Measurements from ENCODE around the gene FABP3.

The FABP3 gene

DNA sequence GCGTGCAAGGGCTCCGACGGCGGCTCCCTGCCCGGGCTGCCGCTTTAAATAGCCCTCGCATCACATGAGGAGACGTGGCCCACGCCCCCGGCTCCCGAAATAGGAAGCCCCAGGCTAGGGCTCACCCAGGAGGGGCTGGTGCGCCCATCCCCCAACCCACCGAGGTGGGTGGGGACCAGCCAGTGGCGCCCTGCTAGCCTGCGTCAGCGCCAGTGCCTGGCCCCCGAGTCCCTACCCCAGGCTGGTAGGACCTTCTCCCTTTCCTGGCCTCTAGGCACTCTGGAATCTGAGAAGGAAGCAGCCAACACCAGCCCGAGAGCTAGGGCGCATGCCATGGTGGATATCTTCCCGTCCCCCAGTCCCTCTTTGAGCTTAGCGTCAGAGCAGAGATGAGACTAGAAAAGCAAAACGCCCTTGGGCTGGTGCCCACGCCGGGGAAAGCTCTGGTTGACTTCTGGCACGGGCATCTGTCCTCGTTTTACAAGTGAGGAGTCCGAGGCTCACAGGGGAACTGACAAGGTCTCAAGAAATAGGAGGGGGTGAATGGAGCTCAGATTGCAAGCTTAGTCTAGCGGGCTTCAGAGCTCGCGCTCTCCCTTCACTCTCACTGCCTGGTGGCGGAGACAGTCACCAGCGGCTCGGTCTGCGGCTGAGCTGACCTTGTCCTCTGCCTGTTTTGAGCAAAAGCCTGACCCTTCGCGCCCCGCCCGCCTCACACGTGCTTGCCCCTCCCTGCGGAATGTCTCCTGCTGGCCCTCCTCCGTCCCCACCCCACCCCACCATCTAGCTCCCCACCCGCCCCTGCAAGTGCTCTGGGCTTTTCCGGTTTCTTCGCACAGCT lies at the start of gene FABP3:
TSS of gene FABP3 (minus strand) at position 21 of the 841 bp plus-strand sequence. CDS start 62 bp downstream, outside the sequence.
- no peak for DNase-seq

- no peak for DNase-seq
These were observed 48.6 kb upstream of the FABP3 start for GRCh38 chr1:31421371-31422040.

- no peak for DNase-seq
These were observed 47.8 kb upstream of the FABP3 start for GRCh38 chr1:31420716-31421115.

GRCh38 chr1:31418626-31419323 lies 45.9 kb upstream of the FABP3 start:
- DNase-seq = no peak

- DNase-seq = no peak
These were observed 44.3 kb upstream of the FABP3 start for GRCh38 chr1:31417148-31417547.

- DNase-seq = no peak
These were observed 43.3 kb upstream of the FABP3 start for GRCh38 chr1:31416101-31416736.

DNA sequence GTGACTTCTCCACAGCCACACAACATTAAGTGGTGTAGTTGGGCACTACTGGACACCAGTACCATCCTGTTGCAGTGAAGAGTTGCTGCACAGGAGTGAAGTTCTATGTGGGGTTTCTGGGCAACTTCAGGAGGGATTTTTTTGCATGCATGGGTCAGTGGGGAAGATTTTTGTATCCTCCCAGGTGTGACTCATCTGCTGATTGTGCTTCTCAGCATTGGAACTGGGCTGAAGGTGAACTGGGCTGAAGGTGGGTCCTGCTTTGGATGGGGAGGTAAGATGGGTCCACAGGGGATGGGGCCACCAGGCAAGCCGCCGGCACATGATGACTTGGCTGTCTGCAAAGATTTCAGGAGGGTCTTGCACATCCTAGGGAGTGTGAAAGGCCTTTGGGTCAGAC lies 42.8 kb upstream of the FABP3 start:
- DNase-seq = no peak

GRCh38 chr1:31414980-31415370 lies 42.1 kb upstream of the FABP3 start:
- DNase-seq = no peak

DNA sequence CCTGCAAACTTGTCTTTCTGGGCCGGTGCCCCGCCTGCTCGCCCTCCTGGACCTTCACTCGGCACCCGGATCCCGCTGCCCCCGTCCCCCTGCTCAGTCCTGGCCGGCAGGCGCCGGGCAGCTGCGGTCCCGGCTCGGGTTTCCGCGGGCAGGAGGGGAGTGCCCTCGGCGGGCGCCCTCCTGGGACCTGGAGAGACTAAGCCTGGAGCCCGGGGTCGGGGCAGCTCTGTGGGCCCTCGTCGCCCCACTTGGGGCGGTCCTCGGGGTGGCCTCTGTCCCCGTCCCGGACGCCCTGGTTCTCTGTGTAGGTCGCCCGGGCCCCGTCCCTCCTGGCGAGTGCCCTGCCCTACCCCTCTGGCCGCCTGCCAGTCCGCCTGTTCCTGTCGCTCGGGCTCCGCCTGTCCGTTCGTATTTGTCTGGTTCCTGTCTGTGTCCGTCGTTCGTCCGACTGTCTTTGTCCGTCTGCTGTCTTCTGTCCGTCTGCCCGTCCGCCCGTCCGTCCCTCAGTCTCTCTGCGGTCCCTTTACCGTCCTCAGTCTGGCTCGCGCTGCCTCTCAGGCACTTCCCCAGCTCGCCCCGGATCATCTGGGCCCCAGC lies 40.6 kb upstream of the FABP3 start:
- no peak for DNase-seq

DNA sequence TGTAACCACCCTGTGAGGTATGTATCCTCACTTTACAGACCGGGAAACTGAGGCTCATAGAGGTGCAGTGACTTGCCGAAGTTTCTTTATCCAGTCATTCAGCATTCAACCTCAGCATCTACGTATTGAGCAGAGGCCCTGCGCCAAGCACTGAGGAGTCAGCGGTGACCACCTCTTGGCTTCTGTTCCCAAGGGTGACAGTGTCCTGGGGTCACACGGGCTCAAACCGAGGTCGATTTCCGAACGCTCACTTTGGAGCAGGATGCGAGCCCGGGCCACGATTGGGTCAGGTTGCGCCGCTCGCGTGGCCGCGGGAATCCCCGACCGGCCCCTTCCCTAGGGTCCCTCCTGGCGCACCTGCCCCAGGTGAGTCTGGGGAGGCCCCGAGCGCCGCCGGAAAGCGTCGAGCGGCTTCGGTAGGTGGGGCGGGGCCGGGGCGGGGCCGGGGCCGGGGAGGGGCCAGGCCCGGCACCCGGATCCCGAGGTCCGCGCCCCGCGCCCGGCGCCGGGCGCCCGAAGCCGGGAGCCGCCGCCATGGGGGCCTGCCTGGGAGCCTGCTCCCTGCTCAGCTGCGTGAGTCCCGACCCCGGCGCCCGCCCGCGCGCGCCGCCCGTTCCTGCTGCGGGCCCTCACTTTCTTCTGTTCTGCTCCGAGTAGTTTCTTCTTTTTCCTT lies 40.0 kb upstream of the FABP3 start, which contains the start of gene SERINC2:
TSS of gene SERINC2 (plus strand) at position 482 of the 673 bp plus-strand sequence. CDS start at position 535, 53 bp downstream.
- DNase-seq = no peak

- no peak for DNase-seq
These were observed 39.3 kb upstream of the FABP3 start for GRCh38 chr1:31412205-31412604.

DNA sequence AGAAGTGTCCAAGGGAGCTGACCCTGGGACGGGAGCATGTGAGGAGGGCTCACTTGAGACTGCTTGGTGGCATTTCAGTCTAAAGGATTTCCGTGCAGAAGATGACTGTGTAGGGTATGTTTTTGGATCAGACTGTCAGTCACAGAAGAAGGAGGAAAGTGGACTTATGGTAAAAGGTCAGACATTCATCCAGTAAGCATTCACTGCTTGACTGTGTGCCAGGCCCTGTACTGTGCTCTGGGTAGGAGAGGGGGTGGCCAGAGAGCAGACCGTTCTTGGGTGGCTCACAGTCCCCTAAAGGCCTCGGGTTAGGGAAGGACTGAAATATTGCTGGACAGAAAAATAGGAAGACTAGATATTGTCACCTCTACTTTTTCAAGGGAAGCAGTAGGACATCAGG lies 38.0 kb upstream of the FABP3 start:
- no peak for DNase-seq

GRCh38 chr1:31409946-31410858 lies 37.3 kb upstream of the FABP3 start:
- no peak for DNase-seq

DNA sequence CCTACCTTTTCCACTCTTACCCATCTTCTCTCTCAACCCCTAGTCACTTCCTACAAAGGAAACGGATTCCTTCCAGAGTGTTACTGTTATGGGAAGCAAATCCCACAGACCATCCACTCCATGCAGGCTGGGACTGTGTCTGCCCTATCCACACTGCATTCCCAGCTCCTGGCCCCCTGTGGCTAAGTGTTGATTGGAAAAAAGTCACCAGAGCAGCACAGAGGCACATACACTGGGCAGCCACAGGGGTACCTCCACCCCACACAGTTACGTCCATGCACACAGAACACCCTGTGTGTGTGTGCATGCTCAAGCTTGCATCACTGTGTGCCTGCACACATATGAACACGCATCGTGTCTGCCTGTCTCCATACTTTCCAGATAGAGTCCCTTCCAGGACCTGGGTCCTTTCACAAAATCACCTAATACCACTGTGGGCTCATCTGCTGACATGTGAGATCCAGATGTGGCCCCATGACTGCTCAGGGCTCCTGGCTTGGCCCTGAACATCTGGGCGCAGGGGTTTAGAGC lies 36.0 kb upstream of the FABP3 start:
- DNase-seq = no peak

DNA sequence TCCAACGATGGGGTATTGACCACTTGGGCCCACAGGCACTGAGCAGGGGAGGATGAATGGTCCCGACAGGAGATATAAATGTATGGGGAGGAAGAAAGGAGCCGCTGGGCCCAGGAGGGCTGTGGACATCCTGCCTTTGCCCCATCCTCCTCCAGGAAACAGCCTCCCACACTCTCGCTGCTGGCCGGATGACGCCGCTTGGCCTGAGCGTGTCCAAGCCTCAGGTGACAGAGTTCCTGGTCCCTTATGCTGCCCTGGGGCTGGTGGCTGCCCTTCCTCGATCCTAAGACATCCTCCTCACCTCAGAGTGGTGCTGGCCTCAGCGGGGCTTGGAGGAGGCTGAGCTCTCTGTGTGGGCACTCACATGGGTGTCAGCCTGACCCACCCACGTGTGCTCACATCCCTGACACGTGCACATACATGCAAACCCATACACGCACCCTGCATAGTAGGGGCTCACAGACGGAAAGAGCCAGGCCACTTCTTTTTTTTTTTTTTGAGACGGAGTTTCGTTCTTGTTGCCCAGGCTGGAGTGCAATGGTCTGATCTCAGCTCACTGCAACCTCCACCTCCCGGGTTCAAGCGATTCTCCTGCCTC lies 34.3 kb upstream of the FABP3 start:
- no peak for DNase-seq

DNA sequence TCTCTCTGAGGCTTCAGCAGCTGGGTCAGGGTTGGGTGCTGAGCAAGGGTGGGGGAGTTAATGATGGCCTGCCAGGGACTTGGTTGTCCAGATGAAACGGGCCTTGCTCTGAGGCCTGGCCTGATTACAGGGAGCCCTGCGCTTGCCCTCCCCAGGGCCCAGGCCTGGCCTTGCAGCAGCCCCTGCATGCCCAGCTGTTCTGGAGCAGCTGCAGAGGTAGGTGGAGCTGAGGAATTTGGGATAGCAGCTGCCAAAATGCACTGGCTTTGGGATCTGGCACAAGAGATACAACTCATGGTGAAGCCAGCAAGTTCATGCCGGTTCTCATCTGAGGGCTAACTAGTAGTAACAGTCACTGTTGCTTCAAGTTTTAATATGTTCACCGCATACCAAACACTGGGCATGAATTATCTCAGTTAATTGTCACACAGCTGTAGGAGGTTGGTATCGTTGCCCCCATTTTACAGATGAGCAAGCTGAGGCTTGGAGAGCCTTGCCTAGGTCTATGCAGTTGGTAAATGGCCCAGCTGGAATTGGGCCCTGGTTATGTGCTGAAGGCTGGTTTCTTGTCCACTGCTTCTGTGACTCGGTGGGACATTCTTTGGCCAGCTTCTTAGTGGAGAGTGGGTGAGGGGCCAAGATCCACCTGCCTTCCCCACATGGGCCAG lies 32.8 kb upstream of the FABP3 start:
- no peak for DNase-seq

- DNase-seq = no peak
These were observed 28.4 kb upstream of the FABP3 start for GRCh38 chr1:31401241-31401640.

DNA sequence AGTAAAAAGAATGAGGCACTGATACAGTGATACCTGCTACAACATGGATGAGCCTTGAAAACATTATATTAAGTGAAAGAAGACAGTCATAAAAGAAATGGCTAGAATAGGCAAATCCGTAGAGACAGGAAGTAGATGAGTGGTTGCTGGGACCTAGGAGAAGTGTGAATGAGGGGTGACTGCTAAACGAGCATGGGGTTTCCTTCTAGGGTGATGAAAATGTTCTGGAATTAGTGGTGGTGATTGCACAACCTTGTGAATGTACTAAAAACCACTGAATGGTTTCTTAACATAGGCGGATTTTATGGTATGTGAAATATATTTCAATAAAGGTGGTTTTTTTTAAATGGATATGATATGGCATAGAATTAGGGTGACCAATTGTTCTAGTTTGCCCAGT lies 27.5 kb upstream of the FABP3 start:
- DNase-seq = no peak

DNA sequence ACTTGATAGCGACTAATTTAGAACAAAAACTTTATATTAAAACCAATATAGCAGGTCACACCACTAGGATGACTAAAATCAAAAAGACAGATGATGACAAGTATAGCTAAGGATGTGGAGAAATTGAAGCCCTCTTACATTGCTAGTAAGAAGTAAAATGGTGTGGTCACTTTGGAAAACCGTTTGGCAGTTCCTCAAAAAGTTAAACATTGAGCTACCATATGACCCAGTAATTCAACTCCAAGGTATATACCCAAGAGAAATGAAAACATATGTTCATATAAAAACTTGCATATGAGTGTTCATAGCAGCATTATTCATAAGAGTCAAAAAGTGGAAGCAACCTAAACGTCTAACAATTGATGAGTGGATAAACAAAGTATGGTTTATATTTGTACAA lies 27.1 kb upstream of the FABP3 start:
- DNase-seq = no peak

DNA sequence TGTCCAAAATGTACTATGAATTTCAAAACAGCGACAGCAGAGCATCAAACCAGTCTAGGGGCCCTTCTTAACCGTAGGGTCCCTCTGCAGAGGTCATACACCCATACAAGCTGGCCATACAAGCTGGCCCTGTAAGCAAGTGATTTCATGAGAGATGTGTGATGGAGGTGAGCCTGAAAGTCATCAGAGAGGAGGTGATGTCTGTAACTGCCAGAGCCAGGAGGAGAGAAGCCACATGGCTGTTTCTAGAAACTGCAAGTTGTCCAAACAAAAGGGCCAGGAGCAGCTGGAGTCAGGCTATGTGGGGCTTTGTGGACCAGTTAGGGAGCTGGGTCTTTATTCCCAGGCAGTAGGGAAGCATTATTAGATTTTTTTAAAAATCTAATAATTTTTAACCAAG lies 25.4 kb upstream of the FABP3 start:
- no peak for DNase-seq

All from activated CD4-positive, alpha-beta T cell treated with anti-CD3 and anti-CD28 coated beads, Interleukin-2, amount 50 U/mL, for 16 hours (primary cell).